ENCODE data around the gene MDK.

MDK gene

DNA sequence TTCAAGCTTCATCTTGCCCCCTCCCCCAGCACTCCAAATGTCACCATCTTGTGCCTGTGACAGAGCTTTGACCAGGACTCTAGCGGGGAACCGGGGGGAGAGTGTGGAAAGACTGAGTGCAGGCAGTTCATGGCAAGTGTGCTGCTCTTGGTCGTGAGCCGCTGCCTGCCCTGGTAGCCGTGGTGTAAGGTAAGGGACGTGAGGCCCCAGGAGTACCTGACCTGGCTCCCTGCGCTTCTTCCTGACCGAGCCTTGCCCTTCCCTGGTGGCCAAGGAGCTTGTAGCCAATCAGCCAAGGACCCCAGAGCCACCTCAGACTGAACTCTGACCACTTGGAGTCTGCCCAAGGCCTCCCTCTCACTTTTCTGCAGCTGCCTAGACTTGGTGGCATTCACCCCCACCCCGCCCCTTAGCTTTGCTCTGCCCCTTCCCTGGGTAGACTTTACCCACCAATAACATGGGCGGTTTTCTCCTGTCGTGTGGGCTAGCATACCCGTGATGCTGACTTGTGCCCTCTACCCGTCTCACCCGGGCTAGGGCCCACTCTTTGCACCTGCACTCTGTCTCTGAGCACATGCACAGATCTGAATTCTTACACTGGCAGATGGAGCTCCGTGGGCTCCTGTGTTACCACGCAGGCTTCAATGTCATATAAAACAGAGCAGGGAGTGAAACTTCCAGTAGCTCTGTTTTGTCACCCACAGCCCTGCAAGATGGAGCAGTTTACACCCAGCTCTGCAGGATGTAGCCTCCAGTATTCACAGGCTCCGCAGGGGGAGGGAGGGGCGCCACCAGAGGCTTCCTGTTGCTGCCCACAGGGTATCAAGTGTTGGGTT is 32.7 kb upstream of the MDK start:
- DNase-seq, result no peak

DNA sequence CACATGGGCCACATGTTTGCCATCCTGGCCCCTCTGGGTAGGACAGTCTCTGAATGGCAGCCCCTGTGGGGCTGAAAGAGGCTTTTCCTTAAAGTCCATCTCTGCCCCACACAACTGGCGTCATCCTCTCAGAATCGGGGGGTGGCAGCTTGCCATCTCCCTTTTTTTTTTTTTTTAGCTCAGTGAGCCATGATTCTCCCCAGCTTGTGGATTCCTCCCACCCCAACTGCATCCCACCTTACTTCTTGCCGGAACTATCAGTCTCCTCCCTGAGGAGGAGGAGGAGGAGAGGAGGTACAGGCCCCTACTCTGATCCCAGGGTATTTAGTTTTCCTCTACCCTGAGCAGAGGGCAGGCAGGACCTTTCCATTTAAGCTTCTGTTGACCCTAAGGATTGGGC is 30.8 kb upstream of the MDK start:
- DNase-seq, result no peak

DNA sequence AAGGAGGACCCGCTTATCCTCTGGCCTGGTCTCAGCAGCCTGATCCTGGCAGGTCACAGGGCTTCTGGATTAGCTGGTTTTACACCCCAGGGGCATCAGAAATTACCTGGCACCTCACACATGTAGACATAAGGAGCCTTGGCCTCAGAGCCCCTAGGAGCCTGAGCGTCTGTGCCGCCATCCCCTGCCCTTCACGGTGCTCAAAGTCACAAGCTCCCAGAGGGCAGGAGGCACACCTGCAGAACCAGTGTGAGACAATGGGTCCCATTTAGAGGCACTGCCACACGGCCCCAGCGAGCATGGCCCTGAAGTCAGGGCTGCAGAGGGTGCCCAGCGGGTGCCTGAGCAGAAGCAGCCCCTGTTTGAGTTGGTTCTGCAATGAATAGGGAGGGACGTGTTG is 30.3 kb upstream of the MDK start:
- no peak for DNase-seq

DNA sequence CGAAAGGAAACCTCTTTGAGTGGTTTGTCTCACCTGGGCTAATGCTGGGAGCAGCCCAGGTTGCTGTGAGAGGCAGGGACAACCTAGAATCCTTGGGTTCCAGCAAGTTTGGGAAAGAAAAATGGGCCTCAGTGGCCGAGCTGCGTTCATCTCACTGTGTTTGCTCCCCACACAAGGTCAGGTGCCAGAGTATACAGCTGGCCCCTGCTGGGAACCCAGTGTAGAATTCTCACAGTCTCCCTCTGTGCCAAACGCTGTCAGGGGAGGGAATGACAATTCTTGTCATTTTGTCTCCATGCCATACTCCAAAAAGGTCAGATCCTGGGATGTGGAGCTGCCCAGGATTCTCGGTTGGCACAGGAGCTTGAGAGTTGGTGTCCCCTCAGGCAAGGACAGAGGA is 29.9 kb upstream of the MDK start:
- no peak for DNase-seq

DNA sequence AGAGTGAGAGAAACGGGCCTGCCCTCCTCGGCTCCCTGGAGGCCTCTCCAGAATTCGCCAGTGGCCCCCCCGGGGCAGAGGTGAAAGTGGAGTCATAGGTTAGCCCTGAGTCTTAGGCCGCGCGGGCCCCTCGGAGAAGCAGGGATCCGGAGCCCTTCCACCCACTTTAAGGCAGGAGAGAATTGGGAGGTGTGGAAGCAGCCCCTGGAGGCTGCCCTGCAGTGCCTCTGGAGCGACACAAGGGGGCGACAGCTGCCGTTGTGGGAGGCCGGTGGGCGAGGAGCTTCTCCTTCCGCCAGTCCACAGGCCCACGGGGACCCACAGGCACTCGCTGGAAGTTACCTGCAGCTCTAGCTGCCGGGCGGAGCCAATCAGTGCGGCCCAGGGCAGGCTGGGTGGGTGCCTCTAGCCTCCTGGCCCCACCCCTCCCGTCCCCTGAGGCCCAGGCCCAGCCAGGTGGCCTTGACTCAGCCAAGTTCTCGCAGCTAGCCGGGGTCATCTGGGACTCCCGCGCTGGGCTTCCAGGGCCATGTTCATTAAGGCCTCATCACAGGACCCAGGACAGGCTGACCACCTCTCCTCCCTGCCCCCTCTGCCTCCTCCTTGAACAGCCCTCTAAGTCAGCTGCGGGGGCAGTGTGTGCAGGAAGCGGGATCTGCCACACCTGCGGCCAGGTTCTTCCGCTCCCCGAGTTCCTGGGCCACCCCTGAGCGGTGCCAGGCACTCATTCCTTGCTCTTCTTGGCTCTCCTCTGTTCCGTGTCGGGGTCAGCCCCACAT is 29.2 kb upstream of the MDK start:
- peak; percentile 36 for DNase-seq

DNA sequence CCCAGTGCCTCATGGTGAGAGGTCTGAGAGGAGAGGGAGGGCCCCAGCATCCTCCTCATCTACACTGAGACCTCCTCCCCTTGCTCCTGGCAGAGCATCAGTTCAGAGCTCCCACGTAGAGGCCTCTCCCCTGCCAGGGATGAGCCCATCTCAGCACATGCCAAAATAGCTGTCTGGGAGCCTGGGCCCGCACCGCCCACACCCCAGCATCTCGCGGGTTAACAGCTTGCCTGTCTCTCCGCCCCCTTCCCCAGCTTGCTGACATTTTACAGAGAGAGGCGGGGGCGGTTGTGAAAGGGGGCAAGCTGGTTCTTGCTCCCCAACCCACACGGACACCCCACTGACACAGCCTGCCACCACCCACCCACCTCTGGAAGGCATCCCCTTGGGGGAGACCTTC is 27.8 kb upstream of the MDK start:
- no peak for DNase-seq

DNA sequence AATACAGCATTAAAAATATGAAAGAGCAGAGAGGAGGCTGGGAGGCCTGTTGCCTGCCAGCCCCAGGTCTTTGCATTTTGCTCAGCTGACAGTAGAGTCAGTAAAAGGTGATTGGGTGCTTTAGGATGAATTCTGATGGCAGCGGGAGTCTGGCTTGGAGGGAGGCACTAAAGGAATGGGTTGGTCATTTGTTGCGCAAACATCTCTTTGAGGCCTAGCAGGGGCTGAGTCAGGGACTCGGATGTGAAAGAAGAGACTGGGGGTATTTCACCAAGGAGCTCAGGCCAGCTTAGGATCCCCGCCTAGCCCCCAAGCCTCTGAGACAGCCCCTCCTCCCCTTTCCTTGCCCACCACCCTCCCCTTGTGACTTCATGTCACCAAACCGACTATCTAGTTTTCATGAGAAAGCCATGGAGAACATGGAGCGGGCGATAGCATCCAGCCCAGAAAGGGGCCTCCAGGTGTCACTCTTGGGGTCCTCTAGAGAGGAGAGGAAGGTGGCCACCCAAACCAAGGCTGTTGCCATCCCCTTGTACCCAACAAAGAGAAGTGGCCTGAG is 24.5 kb upstream of the MDK start:
- peak; percentile 39 for DNase-seq

DNA sequence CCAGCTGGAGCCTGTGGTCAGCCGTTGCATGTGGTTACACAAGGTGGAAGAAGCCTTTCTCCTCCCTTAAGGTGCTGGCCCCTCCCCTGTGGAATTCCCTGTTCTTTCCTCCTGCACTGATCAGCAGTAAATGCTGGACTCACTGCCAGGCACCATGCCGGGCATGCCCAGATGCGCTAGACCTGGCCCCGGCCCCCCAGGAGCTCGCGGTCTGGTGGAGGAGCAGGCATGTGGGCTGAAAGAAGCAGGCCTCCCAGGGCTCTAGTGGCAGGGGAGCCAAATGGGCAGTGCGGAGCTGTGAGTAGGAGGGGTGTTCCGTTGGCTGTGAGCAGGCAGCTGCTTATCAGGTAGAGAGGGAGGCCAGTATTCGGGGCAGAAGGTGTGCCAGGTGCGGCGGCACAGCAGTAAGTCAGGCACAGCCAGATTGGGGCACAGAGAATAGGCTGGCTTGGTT is 24.0 kb upstream of the MDK start:
- DNase-seq, result no peak

DNA sequence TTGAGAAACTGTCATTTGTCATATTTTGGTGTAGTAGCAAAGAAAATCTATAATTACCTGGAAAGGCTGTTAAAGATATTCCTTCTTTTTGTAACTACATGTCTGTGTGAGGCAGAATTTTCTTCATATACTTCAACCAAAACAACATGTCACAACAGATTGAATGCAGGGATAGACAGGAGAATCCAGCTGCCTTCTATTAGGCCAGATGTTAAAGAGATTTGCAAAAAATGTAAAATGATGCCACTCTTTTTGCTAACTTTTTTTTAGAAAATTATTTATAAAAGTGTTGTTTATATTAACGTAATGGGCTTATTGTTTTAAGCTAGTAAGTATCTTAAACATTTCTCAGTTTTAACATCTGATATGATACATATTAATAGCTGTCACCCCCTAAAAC is 21.5 kb upstream of the MDK start:
- no peak for DNase-seq

DNA sequence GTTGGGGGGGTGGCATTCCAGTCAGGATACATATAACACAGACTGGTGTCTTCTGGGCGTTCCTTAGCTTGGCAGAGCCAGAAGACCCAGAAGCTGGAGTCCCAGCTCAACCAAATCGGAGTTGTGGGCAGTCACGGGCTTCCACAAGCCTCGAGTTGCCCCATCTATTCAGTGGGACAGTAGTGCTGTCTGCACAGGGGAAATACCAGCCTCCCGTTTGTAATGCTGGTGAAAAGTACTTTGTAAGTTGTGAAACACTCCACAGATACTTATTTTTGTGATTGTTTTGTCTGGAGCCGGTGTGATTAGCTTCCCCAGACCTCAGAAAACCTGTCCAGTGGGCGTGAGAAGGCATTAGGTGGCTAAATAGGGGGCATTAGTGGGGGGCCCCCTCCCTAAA is 20.6 kb upstream of the MDK start:
- no peak for DNase-seq

DNA sequence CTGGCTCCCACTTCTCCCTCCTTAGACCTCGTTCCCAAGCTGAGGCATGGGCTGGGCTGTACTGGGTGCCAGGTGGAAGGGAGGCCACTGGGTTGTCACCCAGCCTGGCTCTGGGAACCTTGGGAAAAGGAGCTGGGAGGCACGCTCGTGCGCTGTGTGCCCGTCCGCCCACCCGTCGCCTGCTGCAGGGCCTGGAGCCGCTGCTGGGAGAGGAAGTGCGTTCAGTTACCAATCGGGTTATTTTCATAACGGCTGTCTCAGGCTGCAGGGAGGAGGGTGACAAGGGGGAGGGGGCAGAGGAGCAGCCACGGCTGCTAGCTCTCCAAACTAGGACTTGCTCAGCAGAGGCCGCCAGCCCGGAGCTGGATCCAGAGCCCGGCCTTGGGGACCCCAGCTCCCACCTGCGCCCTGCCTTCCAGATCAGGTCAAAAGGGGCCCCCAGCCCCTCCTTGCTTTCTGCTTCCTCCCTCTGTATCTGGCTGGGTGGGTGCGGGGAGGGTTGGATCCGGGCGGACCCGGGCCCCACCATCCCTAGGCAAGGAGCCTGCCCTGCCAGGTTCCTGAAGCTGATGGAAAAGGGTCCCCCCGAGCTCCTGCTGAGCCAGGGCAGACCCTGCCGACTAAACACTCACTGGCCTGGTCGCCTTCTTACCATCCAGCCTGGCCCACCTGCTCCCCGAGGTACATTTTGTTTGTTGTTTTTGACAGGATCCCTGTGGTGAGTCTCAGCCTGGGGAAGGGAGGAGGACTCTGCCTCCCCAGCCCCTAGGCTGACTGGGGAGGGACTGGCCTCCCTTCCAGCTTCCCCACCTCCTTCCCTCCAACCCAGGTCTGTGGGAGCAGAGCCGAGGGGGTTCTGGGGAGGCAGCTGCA is 19.9 kb upstream of the MDK start:
- peak; percentile 87 for DNase-seq

DNA sequence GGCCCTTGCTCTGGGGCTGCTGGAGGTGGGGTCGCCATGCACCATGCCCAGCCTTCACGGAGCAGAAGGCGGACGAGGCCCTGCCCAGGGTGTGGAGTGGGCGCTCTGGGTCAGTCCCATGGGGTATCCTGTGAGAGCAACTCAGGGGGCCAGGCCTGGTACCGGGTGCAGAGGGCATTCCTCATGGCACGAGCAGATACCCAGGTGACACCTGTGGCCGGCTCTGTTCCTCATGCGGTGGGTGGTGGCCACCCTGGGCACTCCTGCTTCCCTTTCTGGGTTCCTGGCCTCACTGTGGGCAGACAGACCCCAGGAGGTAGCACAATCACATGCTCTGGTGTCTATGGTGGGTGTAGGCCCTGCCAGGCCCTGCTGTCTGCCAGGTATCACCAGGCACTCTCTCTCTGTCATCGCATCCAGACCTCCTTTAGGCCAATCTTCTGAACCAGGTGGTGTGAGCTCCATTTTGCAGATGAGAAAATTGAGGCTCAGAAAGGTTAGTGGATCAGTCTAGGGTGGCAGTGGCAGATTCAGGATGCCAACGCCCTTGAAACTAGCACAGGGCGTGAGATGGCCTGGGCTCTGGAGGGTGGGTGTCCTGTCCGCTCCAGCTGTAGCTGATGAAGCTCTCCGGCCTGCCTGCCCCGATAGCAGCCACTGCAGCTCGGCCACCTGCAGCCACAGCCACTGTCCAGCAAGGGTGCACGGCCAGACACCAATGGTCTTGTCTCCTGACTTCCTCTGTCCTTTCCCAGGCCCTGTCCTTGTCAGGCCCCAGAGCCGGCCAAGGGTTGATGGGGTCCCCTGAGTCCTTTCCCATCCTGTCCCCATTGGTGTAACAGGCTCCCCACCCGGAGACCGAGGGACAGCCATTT is 19.1 kb upstream of the MDK start:
- DNase-seq, result no peak

DNA sequence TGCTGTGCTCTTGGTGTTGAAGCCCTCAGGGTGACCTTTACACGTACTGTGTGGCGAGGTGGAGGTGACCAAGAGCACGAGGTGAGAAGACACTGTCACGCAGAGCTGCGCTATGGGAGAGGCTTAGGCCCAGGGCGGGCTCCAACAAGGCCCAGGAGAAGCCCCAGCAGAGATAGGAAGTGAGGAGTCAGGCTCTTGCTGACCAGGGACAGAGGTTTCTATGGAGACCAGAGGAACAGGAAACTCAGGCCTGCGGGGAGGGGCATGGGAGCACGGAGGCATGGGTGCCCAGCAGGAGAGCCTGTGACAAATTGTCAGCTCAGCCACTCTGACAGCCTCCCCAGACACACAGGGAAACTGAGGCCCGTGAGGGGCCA is 18.4 kb upstream of the MDK start:
- peak; percentile 78 for DNase-seq

DNA sequence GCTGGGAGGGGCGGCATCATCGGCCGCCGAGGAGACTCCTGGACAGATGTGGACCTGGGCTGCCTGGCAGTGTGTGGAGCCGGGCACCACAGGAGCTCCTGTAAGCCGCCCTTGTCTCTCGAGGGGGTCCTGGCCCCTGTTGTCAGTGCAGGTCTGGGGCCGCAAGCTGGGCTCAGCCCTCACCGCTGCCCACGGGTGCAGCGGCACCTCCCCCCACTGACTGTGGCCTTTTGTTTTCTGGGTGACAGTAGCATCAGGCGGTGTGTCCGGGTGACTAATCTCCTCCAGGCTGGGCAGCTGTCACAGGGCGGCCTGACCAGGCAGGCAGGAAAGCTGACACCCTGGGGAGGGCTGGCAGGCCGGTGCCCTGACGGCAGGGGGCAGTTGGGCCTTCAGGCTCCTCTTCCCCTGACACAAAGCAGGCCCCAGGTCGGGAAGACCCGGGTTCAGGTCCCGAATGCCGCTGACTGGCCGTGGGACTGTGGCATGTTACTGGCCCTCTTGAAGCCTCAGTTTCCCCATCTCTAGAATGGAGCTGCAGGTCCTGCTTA is 17.9 kb upstream of the MDK start:
- peak; percentile 58 for DNase-seq

DNA sequence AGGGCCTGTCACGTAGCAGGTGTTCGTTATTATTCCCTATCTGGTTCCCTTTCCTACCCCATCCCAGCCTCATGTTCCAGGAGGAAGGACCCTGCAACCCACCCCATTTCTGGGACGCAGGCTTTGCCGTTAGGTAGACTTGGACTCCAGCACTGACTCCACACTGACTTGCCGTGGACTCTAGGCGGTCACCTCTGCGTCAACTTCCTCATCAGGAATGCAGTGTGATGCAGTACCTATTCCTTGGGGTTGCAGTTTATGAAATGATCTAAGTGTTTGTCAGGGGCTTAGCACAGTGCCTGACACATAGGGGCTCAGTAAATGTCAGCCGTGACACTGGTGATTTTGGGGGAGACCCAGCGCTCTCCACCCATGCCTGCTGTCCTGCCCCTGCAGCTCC is 17.4 kb upstream of the MDK start:
- no peak for DNase-seq

DNA sequence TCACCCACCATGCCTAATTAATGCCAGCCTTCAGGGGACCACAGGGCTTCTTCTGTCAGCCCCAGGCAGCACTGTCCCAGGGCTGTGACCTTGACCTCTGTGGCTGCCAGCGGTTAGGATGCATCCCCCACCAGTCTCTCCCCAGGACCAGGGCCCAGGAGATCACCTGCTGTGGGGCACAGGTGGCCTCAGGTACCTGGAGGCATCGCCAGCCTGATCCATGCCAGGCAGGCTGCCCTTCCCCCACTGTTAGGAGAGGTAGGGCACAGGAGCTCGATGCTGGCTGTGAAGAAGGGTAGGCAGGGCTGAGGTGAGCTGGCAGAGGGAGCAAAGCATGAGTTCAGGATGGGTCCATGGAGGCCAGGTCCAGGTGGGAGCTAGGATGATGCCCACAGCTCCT is 16.7 kb upstream of the MDK start:
- no peak for DNase-seq

DNA sequence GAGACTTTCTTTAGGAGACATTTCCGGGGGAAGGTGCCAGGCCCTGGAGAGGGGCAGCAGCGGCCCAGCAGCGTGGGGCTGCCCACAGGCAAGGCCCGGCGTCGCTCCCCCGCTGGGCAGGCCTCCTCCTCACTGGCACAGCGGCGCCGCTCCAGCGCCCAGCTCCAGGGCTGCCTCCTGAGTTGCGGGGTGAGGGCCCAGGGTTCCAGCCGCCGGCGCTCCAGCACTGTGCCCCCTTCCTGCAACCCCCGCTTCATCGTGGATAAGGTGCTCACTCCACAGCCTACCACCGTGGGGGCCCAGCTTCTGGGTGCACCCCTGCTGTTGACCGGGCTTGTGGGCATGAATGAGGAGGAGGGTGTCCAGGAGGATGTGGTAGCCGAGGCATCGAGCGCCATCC is 15.2 kb upstream of the MDK start:
- no peak for DNase-seq

DNA sequence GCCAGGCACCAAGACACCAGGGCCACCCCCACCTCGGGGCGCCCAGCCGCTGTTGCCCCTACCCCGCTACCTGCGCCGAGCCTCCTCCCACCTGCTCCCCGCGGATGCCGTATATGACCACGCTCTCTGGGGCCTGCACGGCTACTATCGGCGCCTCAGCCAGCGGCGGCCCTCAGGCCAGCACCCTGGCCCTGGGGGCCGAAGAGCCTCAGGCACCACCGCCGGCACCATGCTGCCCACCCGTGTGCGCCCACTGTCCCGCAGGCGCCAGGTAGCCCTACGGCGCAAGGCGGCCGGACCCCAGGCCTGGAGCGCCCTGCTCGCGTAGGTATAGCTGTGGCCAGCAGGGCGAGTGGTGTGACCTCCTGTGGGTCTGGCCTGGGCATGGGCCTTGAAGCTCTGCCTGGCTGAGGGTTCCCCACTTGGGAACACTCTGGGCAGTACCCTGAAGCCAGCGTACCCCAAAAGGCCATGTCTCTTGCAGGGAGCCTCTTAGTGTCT is 14.8 kb upstream of the MDK start:
- no peak for DNase-seq

DNA sequence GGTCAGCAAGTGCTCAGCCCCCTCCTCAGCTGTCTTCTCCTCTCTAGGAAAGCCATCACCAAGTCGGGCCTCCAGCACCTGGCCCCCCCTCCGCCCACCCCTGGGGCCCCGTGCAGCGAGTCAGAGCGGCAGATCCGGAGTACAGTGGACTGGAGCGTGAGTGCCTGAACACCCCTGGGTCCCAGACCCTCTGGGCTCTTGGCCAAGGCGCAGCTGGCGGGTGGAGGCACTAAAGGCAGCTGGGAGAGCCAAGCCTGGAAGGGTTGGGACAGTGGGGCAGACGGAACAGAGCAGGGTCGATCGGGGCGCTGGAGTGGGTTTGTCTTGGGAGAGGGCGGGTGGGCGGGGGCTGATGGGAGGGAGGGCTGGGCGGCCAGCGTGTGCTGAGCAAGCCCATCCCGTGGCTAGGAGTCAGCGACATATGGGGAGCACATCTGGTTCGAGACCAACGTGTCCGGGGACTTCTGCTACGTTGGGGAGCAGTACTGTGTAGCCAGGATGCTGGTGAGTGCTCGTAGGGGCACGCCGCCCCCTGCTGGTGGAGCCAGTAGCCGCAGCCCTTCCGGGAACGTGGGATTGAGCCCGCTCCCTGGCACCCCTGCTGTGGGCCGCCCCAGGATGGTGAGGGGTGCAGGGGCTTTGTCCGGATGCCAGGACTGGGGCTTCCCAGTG is 14.1 kb upstream of the MDK start:
- peak; percentile 48 for DNase-seq

DNA sequence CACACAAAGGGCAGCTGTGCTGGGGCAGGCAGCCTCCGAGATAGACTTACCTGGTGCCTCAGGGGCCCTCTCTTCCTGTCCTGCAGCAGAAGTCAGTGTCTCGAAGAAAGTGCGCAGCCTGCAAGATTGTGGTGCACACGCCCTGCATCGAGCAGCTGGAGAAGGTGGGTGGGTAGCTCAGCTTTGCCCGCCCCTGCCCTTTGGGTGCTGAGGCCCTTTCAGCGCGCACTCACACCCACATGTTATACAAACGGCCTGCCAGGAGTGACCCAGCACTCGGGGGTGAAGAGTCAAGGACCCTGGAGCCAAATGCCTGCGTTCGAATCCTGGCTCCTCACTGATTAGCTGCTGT is 13.6 kb upstream of the MDK start:
- DNase-seq, result no peak
